ENCODE results near the gene CARS1. TPM values are rescaled to one million over a fixed set of nuclear protein-coding genes. Genes with fewer than 3 reads are reported as not detected.

Gene CARS1
- total RNA-seq, 4 donors from 2014 or later = 31.5 to 46.5 (median 34.7) TPM

GRCh38 chr11:3018596-3018995 is 38.6 kb downstream of the CARS1 start:
- Histone ChIP-seq H3K36me3 (peaks cover 0 to 57% of the 10 kb centered on the region in 2 donors), H3K27ac (no peak overlapping the region), H3K4me3 (no peak overlapping the region), H3K9me3 (no peaks in the 10 kb centered on the region), H3K27me3 (no peaks in the 10 kb centered on the region), H3K4me1 (no peaks in the 10 kb centered on the region)
- ATAC-seq (no peak), DNase-seq (no peak)
- intact Hi-C loops (cut with DNase I; ENCODE audit: low total_unique reads) = no loop called here
- in situ Hi-C loops (cut with MboI; ENCODE audit: low sequenced_read_pairs in 4 of 4) = no loop called here
- TF ChIP-seq CTCF (IDR thresholded peaks at IDR 0.05 in 4 of 5, conservative IDR thresholded peaks at IDR 0.05 in 1 of 5) (no peak), POLR2A (IDR thresholded peaks at IDR 0.05) (no peak)

GRCh38 chr11:3016861-3017260 is 40.4 kb downstream of the CARS1 start:
- H3K9me3 ChIP-seq = no peaks in the 10 kb centered on the region
- peaks cover 0 to 66% of the 10 kb centered on the region in 2 donors for H3K36me3 ChIP-seq
- in situ Hi-C loops (cut with MboI; ENCODE audit: low sequenced_read_pairs in 4 of 4) = no loop called here
- DNase-seq (no peak), ATAC-seq (no peak)
- H3K27ac ChIP-seq = no peak overlapping the region
- no peaks in the 10 kb centered on the region for H3K4me1 ChIP-seq
- TF ChIP-seq CTCF (IDR thresholded peaks at IDR 0.05 in 4 of 5, conservative IDR thresholded peaks at IDR 0.05 in 1 of 5) (no peak), POLR2A (IDR thresholded peaks at IDR 0.05) (no peak)
- no peaks in the 10 kb centered on the region for H3K27me3 ChIP-seq
- intact Hi-C loops (cut with DNase I; ENCODE audit: low total_unique reads) = no loop called here
- no peak overlapping the region for H3K4me3 ChIP-seq

GRCh38 chr11:3015796-3016195 is 41.4 kb downstream of the CARS1 start:
- no peak for TF ChIP-seq POLR2A (IDR thresholded peaks at IDR 0.05)
- TF ChIP-seq CTCF (IDR thresholded peaks at IDR 0.05 in 4 of 5, conservative IDR thresholded peaks at IDR 0.05 in 1 of 5) = no peak
- no peak for ATAC-seq
- DNase-seq = no peak
- H3K9me3 ChIP-seq = no peaks in the 10 kb centered on the region
- in situ Hi-C loops (cut with MboI; ENCODE audit: low sequenced_read_pairs in 4 of 4) = no loop called here
- H3K36me3 ChIP-seq = peaks cover 0 to 73% of the 10 kb centered on the region in 2 donors
- H3K4me1 ChIP-seq = no peaks in the 10 kb centered on the region
- intact Hi-C loops (cut with DNase I; ENCODE audit: low total_unique reads) = no loop called here
- no peak overlapping the region for H3K27ac ChIP-seq
- H3K27me3 ChIP-seq = no peaks in the 10 kb centered on the region
- no peak overlapping the region for H3K4me3 ChIP-seq

- TF ChIP-seq CTCF (IDR thresholded peaks at IDR 0.05 in 4 of 5, conservative IDR thresholded peaks at IDR 0.05 in 1 of 5) (no peak), POLR2A (IDR thresholded peaks at IDR 0.05) (no peak)
- no peaks in the 10 kb centered on the region for H3K9me3 ChIP-seq
- DNase-seq = no peak
- no peaks in the 10 kb centered on the region for H3K4me1 ChIP-seq
- no peaks in the 10 kb centered on the region for H3K27me3 ChIP-seq
- in situ Hi-C loops (cut with MboI; ENCODE audit: low sequenced_read_pairs in 4 of 4) (no loop called here), intact Hi-C loops (cut with DNase I; ENCODE audit: low total_unique reads) (no loop called here)
- peaks cover 0 to 82% of the 10 kb centered on the region in 2 donors for H3K36me3 ChIP-seq
- no peak overlapping the region for H3K4me3 ChIP-seq
- H3K27ac ChIP-seq = no peak overlapping the region
- no peak for ATAC-seq
These were observed 42.3 kb downstream of the CARS1 start for GRCh38 chr11:3014943-3015342.

Data from gastrocnemius medialis (tissue), 4 donors.